Esophagus squamous epithelium (tissue), 5 donors: ENCODE measurements around the gene BUD13. TPM values are rescaled to one million over a fixed set of nuclear protein-coding genes. Genes with fewer than 3 reads are reported as not detected.
A peak's percentile ranks its signal among the peaks of the same experiment; 100 is the strongest.

ENCODE experiments used
- DNase-seq: peaks from one replicate; lab custom pipeline; 2025; lab: John Stamatoyannopoulos, UW
- H3K27ac ChIP-seq, 4 donors: fragments of 200-600 bp; sonication (generic); one replicate each; pipeline ENCODE4 v1.5.1; 2016 to 2019; ENCODE audit warnings: mild to moderate bottlenecking in 1 of 4
- H3K27me3 ChIP-seq, 4 donors: fragments of 200-600 bp; sonication (generic); 1 replicate in 3 of 4; 2 replicates in 1 of 4; pipeline versions ENCODE4 v1.5.1 to v1.6.0; 2017 to 2021; ENCODE audit warnings: antibody characterized with exemption in 1 of 4
- H3K36me3 ChIP-seq, 3 donors: fragments of 200-600 bp; sonication (generic); one replicate each; pipeline ENCODE4 v1.5.1; 2016 to 2019
- H3K4me1 ChIP-seq, 3 donors: fragments of 200-600 bp; sonication (generic); one replicate each; pipeline ENCODE4 v1.5.1; 2017 to 2019
- H3K4me3 ChIP-seq, 4 donors: fragments of 200-600 bp; sonication (generic); 1 replicate in 3 of 4; 2 replicates in 1 of 4; pipeline ENCODE4 v1.5.1; 2016 to 2019; ENCODE audit warnings: mild to moderate bottlenecking in 2 of 4, moderate library complexity in 1 of 4
- H3K9me3 ChIP-seq, 3 donors: fragments of 200-600 bp; sonication (generic); one replicate each; pipeline ENCODE4 v1.5.1; 2016 to 2019
- POLR2A ChIP-seq, 4 donors: fragments of 450-650 bp; IDR thresholded peaks; one replicate each; pipeline ENCODE4 v1.6.1; 2017; ENCODE audit warnings: antibody characterized with exemption in 4 of 4, mild to moderate bottlenecking in 4 of 4, moderate library complexity in 3 of 4
- WGBS, 2 donors: methylation state at CpG; one replicate each; pipeline ENCODE4 v1.1.5; 2018; 5-methylcytosine and 5-hydroxymethylcytosine counted together
- intact Hi-C: fragments of 100-400 bp; cut with DNase I; formaldehyde crosslinking; loops from one replicate; pipeline ENCODE4 v1.15.0; 2022
- total RNA-seq, 4 donors: library from RNA; depleted of rRNA; stranded (reverse); fragments of >200 nt; gene quantifications; one replicate each; pipeline ENCODE4 v1.1.0, GENCODE V29; 2016
- TF ChIP-seq, protein P1 (sequence below), 6 experiments: fragments of 450-650 bp in 4 of 6; fragments of 200-600 bp in 2 of 6; sonication (generic) in 2 of 6; IDR thresholded peaks; one replicate each; pipeline ENCODE4 v1.5.1; 2016 to 2019; ENCODE audit warnings: antibody characterized with exemption in 6 of 6, mild to moderate bottlenecking in 4 of 6, moderate library complexity in 4 of 6
- donor health status: DM: yes; HTN: yes; CAD: no.

BUD13 gene
- total RNA-seq, 4 donors from 2014 or later, result 6.0 to 13.9 (median 12.0) TPM

DNA sequence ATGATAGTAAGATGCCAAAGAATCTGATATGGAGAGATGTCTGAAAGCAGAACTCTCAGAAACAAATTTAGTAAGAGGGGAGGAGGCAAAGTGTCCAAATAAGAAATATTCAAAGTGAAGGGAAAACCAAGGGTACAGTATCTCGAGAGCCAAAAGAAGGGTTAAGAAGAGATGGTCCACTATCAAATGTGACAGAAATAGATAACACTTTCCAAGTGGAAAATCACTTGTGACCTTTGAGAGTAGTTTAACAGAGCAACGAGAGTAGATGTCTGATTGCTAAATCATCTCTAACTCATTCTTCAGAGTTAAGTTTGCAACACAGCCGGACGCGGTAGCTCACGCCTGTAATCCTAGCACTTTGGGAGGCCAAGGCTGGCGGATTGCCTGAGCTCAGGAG lies 4.3 kb upstream of the BUD13 start:
- intact Hi-C loops, result no loop called here
- WGBS, 2 donors, result 74 to 86% methylated on average over 7 of the region's 7 CpGs
- no peak for DNase-seq
- H3K27ac ChIP-seq, result no peak overlapping the region
- H3K4me3 ChIP-seq, result no peak overlapping the region
- TF ChIP-seq, protein P1, sequence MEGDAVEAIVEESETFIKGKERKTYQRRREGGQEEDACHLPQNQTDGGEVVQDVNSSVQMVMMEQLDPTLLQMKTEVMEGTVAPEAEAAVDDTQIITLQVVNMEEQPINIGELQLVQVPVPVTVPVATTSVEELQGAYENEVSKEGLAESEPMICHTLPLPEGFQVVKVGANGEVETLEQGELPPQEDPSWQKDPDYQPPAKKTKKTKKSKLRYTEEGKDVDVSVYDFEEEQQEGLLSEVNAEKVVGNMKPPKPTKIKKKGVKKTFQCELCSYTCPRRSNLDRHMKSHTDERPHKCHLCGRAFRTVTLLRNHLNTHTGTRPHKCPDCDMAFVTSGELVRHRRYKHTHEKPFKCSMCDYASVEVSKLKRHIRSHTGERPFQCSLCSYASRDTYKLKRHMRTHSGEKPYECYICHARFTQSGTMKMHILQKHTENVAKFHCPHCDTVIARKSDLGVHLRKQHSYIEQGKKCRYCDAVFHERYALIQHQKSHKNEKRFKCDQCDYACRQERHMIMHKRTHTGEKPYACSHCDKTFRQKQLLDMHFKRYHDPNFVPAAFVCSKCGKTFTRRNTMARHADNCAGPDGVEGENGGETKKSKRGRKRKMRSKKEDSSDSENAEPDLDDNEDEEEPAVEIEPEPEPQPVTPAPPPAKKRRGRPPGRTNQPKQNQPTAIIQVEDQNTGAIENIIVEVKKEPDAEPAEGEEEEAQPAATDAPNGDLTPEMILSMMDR (IDR thresholded peaks at IDR 0.05), result no peak
- no peak for TF ChIP-seq POLR2A (IDR thresholded peaks at IDR 0.05)
- peaks cover 9 to 65% (median 22%) of the 10 kb centered on the region in 3 donors for H3K36me3 ChIP-seq
- no peaks in the 10 kb centered on the region for H3K9me3 ChIP-seq
- no peaks in the 10 kb centered on the region for H3K27me3 ChIP-seq
- peaks cover 6 to 15% (median 10%) of the 10 kb centered on the region in 3 donors for H3K4me1 ChIP-seq

DNA sequence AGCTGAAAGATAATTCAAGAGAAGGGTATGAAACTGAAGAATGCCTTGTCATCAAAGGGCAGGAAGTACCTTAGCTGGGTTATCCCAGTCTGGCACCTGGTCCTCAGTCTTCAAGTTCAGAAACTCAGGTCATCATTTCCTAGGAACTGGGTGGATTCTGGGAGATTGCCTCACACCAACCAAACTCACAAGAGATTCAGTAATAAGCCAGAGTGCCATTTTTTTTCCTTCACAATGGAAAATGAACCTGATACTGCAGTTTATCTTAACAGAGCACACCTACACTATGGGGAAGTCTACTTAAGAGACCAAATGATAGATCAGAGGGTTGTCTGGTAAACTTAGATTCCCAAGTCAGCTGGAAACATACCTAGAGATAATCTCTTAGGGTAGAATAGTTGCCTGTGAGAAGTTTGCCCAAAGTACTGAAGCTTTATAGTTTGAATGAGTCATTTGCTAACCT lies 3.8 kb upstream of the BUD13 start:
- Histone ChIP-seq H3K27ac (no peak overlapping the region), H3K9me3 (no peaks in the 10 kb centered on the region), H3K36me3 (peaks cover 9 to 60% (median 19%) of the 10 kb centered on the region in 3 donors), H3K4me1 (peaks cover 11 to 20% (median 15%) of the 10 kb centered on the region in 3 donors), H3K4me3 (no peak overlapping the region), H3K27me3 (no peaks in the 10 kb centered on the region)
- DNase-seq, result no peak
- intact Hi-C loops, result no loop called here
- TF ChIP-seq, protein P1 (IDR thresholded peaks at IDR 0.05), result no peak
- no peak for TF ChIP-seq POLR2A (IDR thresholded peaks at IDR 0.05)

DNA sequence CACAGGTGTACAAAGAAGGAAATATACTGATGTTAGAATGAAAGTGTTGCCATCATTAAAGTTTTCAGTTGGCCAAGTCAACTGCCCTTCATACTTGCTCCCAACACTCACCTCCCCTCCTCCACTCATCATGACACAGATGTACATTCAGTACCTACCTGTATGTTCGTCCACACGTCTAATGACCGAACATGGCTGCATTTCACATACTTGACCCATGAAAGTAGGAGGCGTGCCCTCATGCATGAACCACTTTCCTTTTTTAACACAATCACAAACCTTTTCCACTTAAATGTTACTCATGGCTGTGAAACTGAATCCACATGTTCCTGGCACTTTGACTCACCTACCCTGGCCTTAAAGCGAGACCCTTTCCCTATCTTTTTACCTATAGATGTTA lies 3.2 kb upstream of the BUD13 start:
- peaks cover 9 to 54% (median 19%) of the 10 kb centered on the region in 3 donors for H3K36me3 ChIP-seq
- intact Hi-C loops, result no loop called here
- no peak for DNase-seq
- H3K27me3 ChIP-seq, result no peaks in the 10 kb centered on the region
- H3K4me1 ChIP-seq, result peaks cover 17 to 26% (median 17%) of the 10 kb centered on the region in 3 donors
- TF ChIP-seq, protein P1 (IDR thresholded peaks at IDR 0.05), result no peak
- TF ChIP-seq POLR2A (IDR thresholded peaks at IDR 0.05), result no peak
- no peak overlapping the region for H3K4me3 ChIP-seq
- no peak overlapping the region for H3K27ac ChIP-seq
- WGBS, 2 donors, result 89 to 96% methylated on average over 5 of the region's 5 CpGs
- H3K9me3 ChIP-seq, result no peaks in the 10 kb centered on the region

DNA sequence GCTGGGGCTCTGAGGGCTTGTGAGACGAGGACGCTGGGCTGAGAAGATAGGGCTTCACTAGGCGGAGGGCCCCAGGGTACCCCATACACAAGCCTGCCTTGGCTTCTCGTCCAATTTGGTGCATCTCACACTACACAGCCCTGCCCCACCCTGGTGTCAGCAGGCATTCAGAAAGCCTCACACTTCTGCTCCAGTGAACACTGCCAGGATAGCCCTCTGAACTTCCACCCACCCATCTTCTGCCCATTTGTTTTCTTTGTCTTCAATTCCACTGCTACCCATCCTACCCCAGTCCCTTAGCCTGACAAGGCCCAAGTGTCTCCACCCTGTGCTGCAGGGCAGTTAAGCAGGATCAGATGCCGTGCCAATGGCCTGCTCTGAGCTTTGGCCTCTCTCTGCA lies 1.9 kb upstream of the BUD13 start:
- intact Hi-C loops, result no loop called here
- TF ChIP-seq POLR2A (IDR thresholded peaks at IDR 0.05), result no peak
- TF ChIP-seq, protein P1 (IDR thresholded peaks at IDR 0.05), result no peak
- DNase-seq, result no peak
- 85 to 92% methylated on average over 5 of the region's 5 CpGs for WGBS, 2 donors
- Histone ChIP-seq H3K4me1 (peaks cover 17 to 39% (median 21%) of the 10 kb centered on the region in 3 donors), H3K27ac (no peak overlapping the region), H3K36me3 (peaks cover 5 to 43% (median 19%) of the 10 kb centered on the region in 3 donors), H3K4me3 (no peak overlapping the region), H3K9me3 (no peaks in the 10 kb centered on the region), H3K27me3 (no peaks in the 10 kb centered on the region)

DNA sequence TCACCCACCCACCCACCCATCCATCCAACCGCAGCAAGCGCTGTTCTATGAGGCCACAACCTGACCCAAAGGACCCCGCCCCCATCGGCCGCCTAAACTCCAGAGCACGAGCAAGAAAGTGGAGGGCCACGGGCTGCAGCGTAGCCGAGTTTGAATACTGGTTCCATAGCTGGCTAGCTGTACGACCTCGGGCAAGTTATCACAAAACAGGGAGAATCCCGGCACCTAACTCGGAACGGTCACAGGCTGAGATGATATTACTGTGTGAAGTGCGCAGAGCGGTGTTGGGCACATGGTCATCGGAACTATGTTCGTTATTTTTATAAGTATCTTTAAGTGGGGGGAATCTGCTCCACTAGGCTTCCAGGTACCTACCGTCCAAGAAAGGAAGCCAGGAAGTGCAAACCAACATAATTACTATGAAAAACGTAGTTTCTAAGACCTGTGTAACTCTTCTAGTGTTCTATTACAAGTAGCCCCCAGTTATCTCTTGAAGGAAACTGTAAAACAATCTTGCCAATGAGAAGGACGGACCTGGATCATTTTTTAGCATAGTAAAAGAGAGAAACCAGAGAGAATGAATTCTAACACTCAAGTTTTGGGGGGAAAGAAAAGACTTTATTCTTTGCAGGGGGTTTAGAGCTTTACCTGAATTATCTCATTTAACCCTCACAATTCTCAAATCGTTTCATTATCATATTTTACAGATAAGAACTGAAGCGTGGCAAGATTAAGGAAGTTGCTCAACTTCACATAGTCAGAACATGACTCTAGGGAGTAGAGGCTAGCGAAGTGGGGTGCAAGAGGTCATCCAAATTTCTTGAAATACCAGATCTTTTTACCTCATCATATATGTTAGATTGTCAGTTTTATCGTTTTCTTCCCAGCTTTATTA lies 663 bp upstream of the BUD13 start:
- peaks cover 5 to 43% (median 10%) of the 10 kb centered on the region in 3 donors for H3K36me3 ChIP-seq
- WGBS, 2 donors, result 6 to 8% methylated on average over 14 to 15 of the region's 25 CpGs
- DNase-seq, result peak; percentile 56
- TF ChIP-seq POLR2A (IDR thresholded peaks at IDR 0.05), result no peak
- TF ChIP-seq, protein P1 (IDR thresholded peaks at IDR 0.05), result peak in 1 of 6 experiments; percentile 7
- no peaks in the 10 kb centered on the region for H3K27me3 ChIP-seq
- peak overlapping the region; percentile 90 to 96 (median 92) for H3K27ac ChIP-seq
- H3K4me3 ChIP-seq, result peak overlapping the region; percentile 59 to 81 (median 76)
- intact Hi-C loops, result no loop called here
- H3K4me1 ChIP-seq, result peaks cover 17 to 39% (median 21%) of the 10 kb centered on the region in 3 donors
- H3K9me3 ChIP-seq, result no peaks in the 10 kb centered on the region
